ENCODE data around the gene SPEF2. TPM values are rescaled to one million over a fixed set of nuclear protein-coding genes. Genes with fewer than 3 reads are reported as not detected.

The SPEF2 gene
- total and polyA plus RNA-seq, 2 experiments from 2014 or later: 5.1 TPM

DNA sequence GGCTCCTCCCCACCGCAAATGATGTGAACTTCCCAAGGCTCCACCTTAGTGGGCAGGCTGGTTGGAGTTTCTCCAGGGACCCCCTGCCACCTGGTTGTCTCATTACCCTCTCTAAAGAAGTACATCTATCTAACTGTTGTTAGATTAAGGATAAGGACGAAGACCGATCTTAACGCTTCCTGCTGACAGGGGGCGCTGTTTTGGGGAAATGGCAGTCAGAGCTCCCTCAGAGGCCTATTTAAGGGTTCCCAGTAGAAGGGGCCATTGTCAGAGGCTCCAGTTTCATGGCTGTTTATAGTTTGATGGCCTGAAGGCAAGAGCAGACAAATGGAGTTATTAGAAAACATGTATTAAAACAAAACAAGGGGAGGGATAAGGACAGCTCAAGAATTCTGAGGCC lies 100.1 kb downstream of the SPEF2 start:
- Histone ChIP-seq H3K36me3 (replicated peaks; ENCODE audit: insufficient read depth, low read depth) (no peaks in the 10 kb centered on the region), H3K4me3 (no peak overlapping the region), H4K20me1 (ENCODE audit: insufficient read depth, poor library complexity, severe bottlenecking) (no peaks in the 10 kb centered on the region), H3K79me2 (no peaks in the 10 kb centered on the region), H3K4me2 (no peak overlapping the region), H3K9me3 (ENCODE audit: low read depth) (no peaks in the 10 kb centered on the region), H2AFZ (no peak overlapping the region), H3K9me2 (replicated peaks; ENCODE audit: insufficient read depth) (no peaks in the 10 kb centered on the region), H3K4me1 (ENCODE audit: insufficient read depth) (no peaks in the 10 kb centered on the region), H3K27me3 (no peaks in the 10 kb centered on the region), H3K27ac (no peak overlapping the region)
- no peak for TF ChIP-seq CTCF (IDR thresholded peaks at IDR 0.05; ENCODE audit: poor library complexity)
- DNase-seq (ENCODE audit: low spot score): no peak
- 74% methylated on average over 5 of the region's 5 CpGs for WGBS (ENCODE audit: low lambda C conversion rate, missing lambda C conversion rate)

DNA sequence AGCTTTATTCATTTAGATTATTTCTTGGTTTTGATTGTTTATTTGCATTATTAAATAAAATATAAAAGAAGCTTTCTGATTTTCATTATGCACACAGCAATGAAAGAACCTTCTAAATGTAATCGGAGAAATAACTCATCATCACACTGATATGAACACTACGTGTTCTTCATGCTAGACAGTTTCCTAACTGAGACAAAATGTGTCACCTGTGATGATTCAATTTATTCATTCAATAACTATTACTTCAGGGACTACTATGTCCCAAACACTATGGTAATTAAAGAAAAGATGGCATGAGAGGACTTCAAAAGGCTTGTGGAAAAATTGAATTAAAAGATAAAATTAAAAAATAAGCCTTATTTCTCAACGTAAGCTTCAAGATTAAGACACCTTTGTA lies 118.1 kb downstream of the SPEF2 start:
- Histone ChIP-seq H3K79me2 (no peaks in the 10 kb centered on the region), H3K36me3 (replicated peaks; ENCODE audit: insufficient read depth, low read depth) (no peaks in the 10 kb centered on the region), H2AFZ (no peak overlapping the region), H4K20me1 (ENCODE audit: insufficient read depth, poor library complexity, severe bottlenecking) (no peaks in the 10 kb centered on the region), H3K4me1 (ENCODE audit: insufficient read depth) (no peaks in the 10 kb centered on the region), H3K4me3 (no peak overlapping the region), H3K27me3 (no peaks in the 10 kb centered on the region), H3K4me2 (no peak overlapping the region), H3K27ac (no peak overlapping the region), H3K9me2 (replicated peaks; ENCODE audit: insufficient read depth) (no peaks in the 10 kb centered on the region), H3K9me3 (ENCODE audit: low read depth) (no peaks in the 10 kb centered on the region)
- no peak for DNase-seq (ENCODE audit: low spot score)
- 94% methylated on average over 3 of the region's 3 CpGs for WGBS (ENCODE audit: low lambda C conversion rate, missing lambda C conversion rate)
- TF ChIP-seq EZH2phosphoT487 (IDR thresholded peaks at IDR 0.05; ENCODE audit: low read depth, severe bottlenecking, unreplicated experiment): no peak

GRCh38 chr5:35736280-35736679 lies 118.6 kb downstream of the SPEF2 start:
- H2AFZ ChIP-seq: no peak overlapping the region
- H3K36me3 ChIP-seq (replicated peaks; ENCODE audit: insufficient read depth, low read depth): no peaks in the 10 kb centered on the region
- H3K9me3 ChIP-seq (ENCODE audit: low read depth): no peaks in the 10 kb centered on the region
- H3K27me3 ChIP-seq: no peaks in the 10 kb centered on the region
- no peaks in the 10 kb centered on the region for H3K4me1 ChIP-seq (ENCODE audit: insufficient read depth)
- no peak overlapping the region for H3K27ac ChIP-seq
- no peak for DNase-seq (ENCODE audit: low spot score)
- H3K4me2 ChIP-seq: no peak overlapping the region
- H3K4me3 ChIP-seq: no peak overlapping the region
- H4K20me1 ChIP-seq (ENCODE audit: insufficient read depth, poor library complexity, severe bottlenecking): no peaks in the 10 kb centered on the region
- no peaks in the 10 kb centered on the region for H3K9me2 ChIP-seq (replicated peaks; ENCODE audit: insufficient read depth)
- no peaks in the 10 kb centered on the region for H3K79me2 ChIP-seq
- TF ChIP-seq EZH2phosphoT487 (IDR thresholded peaks at IDR 0.05; ENCODE audit: low read depth, severe bottlenecking, unreplicated experiment) (no peak), EZH2 (IDR thresholded peaks at IDR 0.05; ENCODE audit: borderline replicate concordance) (no peak)

DNA sequence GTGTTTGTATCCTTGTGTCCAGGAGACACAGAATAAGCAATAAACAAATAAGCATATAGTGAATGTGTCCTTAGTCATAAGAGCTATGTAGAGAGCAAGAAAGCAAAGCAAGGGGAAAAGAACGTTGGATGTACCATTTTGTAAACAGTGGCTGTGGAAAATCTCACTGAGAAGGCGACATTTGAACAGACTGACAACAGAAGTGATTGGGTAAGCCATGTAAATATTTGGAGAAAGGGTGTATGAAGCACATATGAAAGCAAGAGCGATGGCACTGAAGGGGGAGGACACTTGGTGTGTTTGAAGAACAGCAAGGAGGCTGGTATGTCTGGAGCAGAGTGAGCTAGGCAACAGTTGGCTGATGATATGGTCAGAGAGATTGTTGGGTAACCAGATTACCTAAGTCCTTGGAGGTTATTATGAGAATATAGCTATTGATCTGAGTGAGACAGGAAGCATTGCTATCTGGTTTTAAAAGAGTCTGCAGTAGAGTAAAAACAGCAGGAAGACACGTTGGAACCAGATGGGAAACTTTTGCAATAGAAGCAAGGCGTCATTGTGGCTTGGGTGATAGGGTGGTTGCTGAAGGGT lies 123.6 kb downstream of the SPEF2 start:
- DNase-seq (ENCODE audit: low spot score): peak; percentile 6
- no peak overlapping the region for H2AFZ ChIP-seq
- WGBS (ENCODE audit: low lambda C conversion rate, missing lambda C conversion rate): 53% methylated on average over 5 of the region's 5 CpGs

More for the DNA sequence above, 123.6 kb downstream of the SPEF2 start:
- no peak overlapping the region for H3K27ac ChIP-seq
- no peaks in the 10 kb centered on the region for H4K20me1 ChIP-seq (ENCODE audit: insufficient read depth, poor library complexity, severe bottlenecking)
- H3K36me3 ChIP-seq (replicated peaks; ENCODE audit: insufficient read depth, low read depth): no peaks in the 10 kb centered on the region
- H3K4me1 ChIP-seq (ENCODE audit: insufficient read depth): no peaks in the 10 kb centered on the region
- H3K79me2 ChIP-seq: no peaks in the 10 kb centered on the region
- TF ChIP-seq EZH2phosphoT487 (IDR thresholded peaks at IDR 0.05; ENCODE audit: low read depth, severe bottlenecking, unreplicated experiment) (no peak), EZH2 (IDR thresholded peaks at IDR 0.05; ENCODE audit: borderline replicate concordance) (no peak), CTCF (IDR thresholded peaks at IDR 0.05; ENCODE audit: poor library complexity) (no peak)
- no peak overlapping the region for H3K4me3 ChIP-seq
- no peaks in the 10 kb centered on the region for H3K9me3 ChIP-seq (ENCODE audit: low read depth)
- no peak overlapping the region for H3K4me2 ChIP-seq
- no peaks in the 10 kb centered on the region for H3K9me2 ChIP-seq (replicated peaks; ENCODE audit: insufficient read depth)
- H3K27me3 ChIP-seq: peaks cover 3% of the 10 kb centered on the region
